D721Med (cell line): ENCODE measurements around the gene SHROOM3.

Source experiments
- DNase-seq: peaks from one replicate; pipeline ENCODE4 v3.0.0; 2011; ENCODE audit warnings: low spot score; ENCODE audit not compliant: insufficient read length
- FAIRE-seq: peaks from 2 replicates; lab custom pipeline; 2011; peaks lifted over from hg19 to GRCh38; lab: Jason Lieb, UNC
- TF ChIP-seq, protein P1 (sequence below): IDR thresholded peaks from 2 replicates; pipeline ENCODE4 v1.5.1; 2012; ENCODE audit warnings: mild to moderate bottlenecking, control low read depth; ENCODE audit not compliant: insufficient read depth; ENCODE audit errors: missing control alignments

The SHROOM3 gene

DNA sequence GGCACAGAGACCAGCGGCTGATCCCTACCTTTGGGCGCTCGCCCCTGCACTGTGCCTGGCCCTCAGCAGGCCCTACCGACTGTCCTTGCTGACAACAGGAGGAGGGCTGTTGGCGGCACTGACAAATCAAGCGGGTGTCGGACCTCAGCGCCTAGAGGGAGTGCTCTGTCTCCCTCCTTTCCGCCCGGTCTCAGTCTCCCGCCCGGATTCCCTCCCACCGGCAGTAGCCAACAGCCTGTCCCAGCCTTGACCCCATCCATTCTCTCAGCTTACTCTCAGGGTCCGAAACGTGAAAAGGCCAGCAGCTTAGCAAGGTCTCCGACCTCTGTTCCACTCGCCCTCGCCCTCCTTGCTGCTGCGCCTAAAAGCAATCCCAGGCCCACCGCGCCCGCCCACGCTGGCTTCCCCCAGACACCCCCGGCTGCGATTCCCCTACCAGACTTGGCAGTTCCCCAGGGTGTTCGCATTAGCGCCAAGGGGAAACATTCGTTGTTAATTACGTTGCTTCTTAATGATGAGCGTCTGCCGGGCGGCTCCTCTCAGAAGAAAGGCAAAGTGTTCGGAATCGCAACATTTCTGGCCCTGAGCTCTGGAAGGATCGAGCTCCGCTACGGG, 366.7 kb downstream of the SHROOM3 start:
- TF ChIP-seq, protein P1, sequence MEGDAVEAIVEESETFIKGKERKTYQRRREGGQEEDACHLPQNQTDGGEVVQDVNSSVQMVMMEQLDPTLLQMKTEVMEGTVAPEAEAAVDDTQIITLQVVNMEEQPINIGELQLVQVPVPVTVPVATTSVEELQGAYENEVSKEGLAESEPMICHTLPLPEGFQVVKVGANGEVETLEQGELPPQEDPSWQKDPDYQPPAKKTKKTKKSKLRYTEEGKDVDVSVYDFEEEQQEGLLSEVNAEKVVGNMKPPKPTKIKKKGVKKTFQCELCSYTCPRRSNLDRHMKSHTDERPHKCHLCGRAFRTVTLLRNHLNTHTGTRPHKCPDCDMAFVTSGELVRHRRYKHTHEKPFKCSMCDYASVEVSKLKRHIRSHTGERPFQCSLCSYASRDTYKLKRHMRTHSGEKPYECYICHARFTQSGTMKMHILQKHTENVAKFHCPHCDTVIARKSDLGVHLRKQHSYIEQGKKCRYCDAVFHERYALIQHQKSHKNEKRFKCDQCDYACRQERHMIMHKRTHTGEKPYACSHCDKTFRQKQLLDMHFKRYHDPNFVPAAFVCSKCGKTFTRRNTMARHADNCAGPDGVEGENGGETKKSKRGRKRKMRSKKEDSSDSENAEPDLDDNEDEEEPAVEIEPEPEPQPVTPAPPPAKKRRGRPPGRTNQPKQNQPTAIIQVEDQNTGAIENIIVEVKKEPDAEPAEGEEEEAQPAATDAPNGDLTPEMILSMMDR, result no peak
- FAIRE-seq (no peak), DNase-seq (no peak)

DNA sequence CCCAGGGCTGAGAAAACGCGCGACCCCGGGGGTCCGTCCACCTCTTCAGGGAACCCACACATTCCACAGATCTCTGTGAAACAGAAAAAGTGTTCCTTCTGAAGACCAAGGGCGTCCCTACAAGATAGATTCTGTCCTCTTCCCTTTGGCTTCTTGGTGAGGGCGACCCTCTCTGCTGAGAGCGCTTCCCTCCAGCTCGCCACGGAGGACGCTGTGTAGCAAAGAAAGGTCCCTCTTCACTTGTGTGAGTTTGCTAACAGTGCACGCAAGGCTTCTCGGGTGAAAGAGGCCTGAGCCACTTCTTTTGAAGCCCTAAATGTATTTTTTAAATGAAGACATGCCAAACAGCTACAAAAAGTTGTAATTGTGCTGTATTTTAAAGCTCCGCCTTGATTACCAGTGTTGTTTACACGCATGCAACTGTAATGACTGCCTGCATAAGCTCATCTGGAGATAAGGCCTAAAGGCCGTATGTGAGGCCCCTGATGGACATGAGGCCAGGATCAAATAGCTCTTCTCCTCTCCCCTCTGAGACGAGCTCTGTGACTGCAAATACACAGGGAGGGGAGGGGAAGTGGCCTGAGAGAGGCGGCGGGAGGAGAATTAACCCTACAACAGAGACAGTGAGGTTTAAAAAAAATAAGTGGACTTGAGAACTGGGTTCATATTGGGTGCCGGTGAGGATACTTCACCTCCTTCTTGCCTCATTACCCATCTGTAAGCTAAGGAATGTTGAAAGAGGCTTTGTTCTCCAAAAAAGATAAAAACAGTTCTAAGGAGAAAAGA, 367.4 kb downstream of the SHROOM3 start:
- no peak for FAIRE-seq
- TF ChIP-seq, protein P1, result no peak
- DNase-seq, result no peak

DNA sequence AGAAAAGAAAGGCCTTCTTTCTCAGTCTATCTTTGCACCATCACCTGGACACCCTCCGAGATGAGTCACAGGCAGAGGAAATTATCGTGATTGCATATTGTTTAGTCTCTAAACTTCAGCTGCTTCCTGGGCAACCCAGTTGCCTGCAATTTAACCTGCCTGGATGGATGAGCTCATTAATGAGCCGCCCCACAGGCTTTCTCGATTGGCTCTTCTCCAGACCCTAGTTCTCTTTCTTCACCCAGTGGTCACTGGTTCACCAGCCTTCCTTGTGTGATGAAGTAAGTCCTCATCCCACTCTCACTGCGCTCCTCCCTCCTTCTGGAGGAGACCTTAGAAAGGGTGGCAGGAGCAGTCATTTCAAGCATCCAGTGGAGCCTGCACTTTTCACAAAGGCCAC, 368.5 kb downstream of the SHROOM3 start:
- TF ChIP-seq, protein P1, result no peak
- FAIRE-seq (no peak), DNase-seq (no peak)

DNA sequence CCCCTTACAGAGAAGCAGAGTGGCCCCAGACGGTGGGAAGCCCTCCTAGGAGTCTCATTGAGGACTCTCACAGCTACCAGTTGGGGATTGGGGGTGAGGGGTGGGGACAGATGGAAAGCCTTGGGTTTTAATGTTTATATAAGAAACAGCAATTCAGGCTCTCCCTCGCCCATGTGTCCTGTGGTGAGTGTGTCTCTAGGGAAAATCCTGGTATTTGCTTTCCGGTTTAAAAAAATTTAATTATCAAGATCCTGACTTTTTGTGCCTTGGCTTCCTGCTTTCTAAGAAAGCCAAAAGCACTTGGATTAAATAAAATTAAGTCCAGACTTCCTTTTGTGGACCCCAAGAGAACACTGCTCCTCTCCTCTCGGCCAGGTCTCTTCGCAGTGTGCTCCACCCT, 369.1 kb downstream of the SHROOM3 start:
- no peak for FAIRE-seq
- no peak for DNase-seq
- TF ChIP-seq, protein P1, result no peak

DNA sequence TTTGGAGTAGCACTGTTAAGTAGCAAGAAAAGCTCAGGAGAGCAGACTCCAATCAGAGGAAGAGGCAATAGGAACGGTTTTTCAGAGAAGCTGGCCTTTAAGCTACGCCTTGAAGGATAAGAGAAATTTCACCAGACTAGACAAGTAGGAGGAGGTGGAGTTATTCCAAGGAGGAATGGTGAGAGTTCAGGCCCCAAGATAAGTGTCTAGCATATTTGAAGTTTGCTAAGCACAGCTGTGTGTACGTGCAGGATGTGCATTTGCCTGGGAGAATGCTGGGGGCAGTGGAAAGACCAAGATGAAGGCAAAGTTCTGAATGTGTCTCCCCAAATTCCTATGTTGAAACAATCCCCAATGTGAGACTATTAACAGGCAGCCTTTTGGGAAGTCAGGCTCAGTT, 371.3 kb downstream of the SHROOM3 start:
- DNase-seq (no peak), FAIRE-seq (no peak)
- TF ChIP-seq, protein P1, result no peak

DNA sequence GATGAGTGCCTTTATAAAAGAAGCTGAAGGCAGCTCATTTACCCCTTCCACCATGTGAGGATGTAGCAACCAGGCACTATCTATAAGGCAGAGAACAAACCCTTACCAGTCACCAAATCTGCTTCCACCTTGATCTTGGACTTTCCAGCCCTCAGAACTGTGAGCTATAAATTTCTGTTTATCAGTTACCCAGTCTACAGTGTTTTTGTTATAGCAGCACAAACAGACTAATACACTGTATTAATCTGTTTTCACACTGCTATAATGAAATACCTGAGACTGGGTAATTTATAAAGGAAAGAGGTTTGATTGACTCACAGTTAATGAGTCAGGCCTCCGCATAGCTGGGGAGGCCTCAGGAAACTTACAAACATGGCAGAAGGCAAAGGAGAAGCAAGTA, 371.7 kb downstream of the SHROOM3 start:
- DNase-seq, result no peak
- TF ChIP-seq, protein P1, result no peak
- no peak for FAIRE-seq
